Measurements from ENCODE around the gene BIN1. TPM values are rescaled to one million over a fixed set of nuclear protein-coding genes. Genes with fewer than 3 reads are reported as not detected.

Gene BIN1
- total and polyA plus RNA-seq, 2 of the 4 experiments (the other 2 are of a cell fraction): 18.1 to 25.7 TPM

DNA sequence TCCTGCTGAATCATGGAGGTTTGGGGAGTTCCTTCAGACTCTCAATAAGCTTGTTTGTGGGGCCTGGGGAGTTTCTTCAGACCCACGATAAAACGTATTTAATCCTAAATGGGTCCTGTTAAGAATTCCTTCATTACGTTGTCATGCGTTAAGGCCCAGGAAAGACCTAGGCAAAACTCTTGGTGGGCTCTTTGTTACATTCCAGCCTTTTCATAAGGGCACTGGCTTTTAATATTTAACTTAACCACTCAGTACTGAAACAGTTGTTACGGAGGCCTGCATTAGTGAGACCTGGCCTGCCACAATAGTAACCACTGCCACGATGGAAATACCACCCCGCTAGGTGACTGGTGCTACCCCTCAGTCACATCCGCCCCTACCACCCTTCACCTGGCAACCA is 17.5 kb upstream of the BIN1 start:
- no peak overlapping the region for H4K5ac ChIP-seq (ENCODE audit: low read depth, low read length)
- H2AK5ac ChIP-seq (ENCODE audit: low read depth, low read length): no peak overlapping the region
- H4K20me1 ChIP-seq (ENCODE audit: insufficient read depth, low read length): no peaks in the 10 kb centered on the region
- H3K9me1 ChIP-seq (ENCODE audit: insufficient read depth, low read length): no peaks in the 10 kb centered on the region
- POLR2A ChIA-PET (ENCODE audit: unreplicated experiment): no interaction called here
- no peak overlapping the region for H3K4ac ChIP-seq (ENCODE audit: low read depth, low read length)
- no peak overlapping the region for H2AFZ ChIP-seq (replicated peaks; ENCODE audit: low read length, poor library complexity)
- BruUV-seq (replicated peaks): no TSS peak
- no peak overlapping the region for H2BK20ac ChIP-seq (ENCODE audit: low read depth, low read length)
- peaks cover 14% of the 10 kb centered on the region for H3K27me3 ChIP-seq (ENCODE audit: control insufficient read depth, insufficient read depth, low read length)
- 83% methylated on average over 1 of the region's 8 CpGs; no CpG with 5 or more reads in 1 of the 2 experiments for WGBS, 2 experiments (ENCODE audit: extremely low coverage in 2 of 2, insufficient read length in 1 of 2)
- no peak overlapping the region for H4K91ac ChIP-seq (ENCODE audit: insufficient read depth, low read depth, low read length)
- no peak overlapping the region for H2BK120ac ChIP-seq (ENCODE audit: low read depth, low read length)
- no peaks in the 10 kb centered on the region for H3K4me1 ChIP-seq (ENCODE audit: control insufficient read depth, insufficient read depth, low read length)
- in situ Hi-C loops (cut with MboI; ENCODE audit: low sequenced_read_pairs): no loop called here
- H3K9ac ChIP-seq (ENCODE audit: low read depth, low read length): no peak overlapping the region
- dilution Hi-C loops (cut with HindIII; ENCODE audit: low sequenced_read_pairs, unreplicated experiment): no loop called here
- no peaks in the 10 kb centered on the region for H3K9me3 ChIP-seq (ENCODE audit: control insufficient read depth, insufficient read depth, low read length)
- no peaks in the 10 kb centered on the region for H3K79me1 ChIP-seq (ENCODE audit: low read depth in 1 of 2, low read length in 2 of 2)
- CTCF ChIA-PET: interaction anchor here (0.6 kb wide), 1 partner anchor 37 kb away, joined by 3 read pairs; no protein-coding TSS in a partner anchor
- no peak for TF ChIP-seq BHLHE40 (IDR thresholded peaks at IDR 0.05; ENCODE audit: low read depth, low read length)
- no peak for TF ChIP-seq MXI1 (IDR thresholded peaks at IDR 0.05; ENCODE audit: borderline replicate concordance, low read depth, low read length)
- no peak for TF ChIP-seq CHD1 (IDR thresholded peaks at IDR 0.05; ENCODE audit: low read depth, low read length)
- TF ChIP-seq, protein P1, sequence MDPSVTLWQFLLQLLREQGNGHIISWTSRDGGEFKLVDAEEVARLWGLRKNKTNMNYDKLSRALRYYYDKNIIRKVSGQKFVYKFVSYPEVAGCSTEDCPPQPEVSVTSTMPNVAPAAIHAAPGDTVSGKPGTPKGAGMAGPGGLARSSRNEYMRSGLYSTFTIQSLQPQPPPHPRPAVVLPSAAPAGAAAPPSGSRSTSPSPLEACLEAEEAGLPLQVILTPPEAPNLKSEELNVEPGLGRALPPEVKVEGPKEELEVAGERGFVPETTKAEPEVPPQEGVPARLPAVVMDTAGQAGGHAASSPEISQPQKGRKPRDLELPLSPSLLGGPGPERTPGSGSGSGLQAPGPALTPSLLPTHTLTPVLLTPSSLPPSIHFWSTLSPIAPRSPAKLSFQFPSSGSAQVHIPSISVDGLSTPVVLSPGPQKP (IDR thresholded peaks at IDR 0.05; ENCODE audit: borderline replicate concordance, low read depth, low read length): no peak
- TF ChIP-seq, protein P2, sequence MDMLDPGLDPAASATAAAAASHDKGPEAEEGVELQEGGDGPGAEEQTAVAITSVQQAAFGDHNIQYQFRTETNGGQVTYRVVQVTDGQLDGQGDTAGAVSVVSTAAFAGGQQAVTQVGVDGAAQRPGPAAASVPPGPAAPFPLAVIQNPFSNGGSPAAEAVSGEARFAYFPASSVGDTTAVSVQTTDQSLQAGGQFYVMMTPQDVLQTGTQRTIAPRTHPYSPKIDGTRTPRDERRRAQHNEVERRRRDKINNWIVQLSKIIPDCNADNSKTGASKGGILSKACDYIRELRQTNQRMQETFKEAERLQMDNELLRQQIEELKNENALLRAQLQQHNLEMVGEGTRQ (IDR thresholded peaks at IDR 0.05; ENCODE audit: low read depth, low read length): no peak
- no peak for TF ChIP-seq CEBPB (IDR thresholded peaks at IDR 0.05; ENCODE audit: low read depth, low read length)
- TF ChIP-seq RCOR1 (IDR thresholded peaks at IDR 0.05; ENCODE audit: insufficient replicate concordance, low read length): no peak
- TF ChIP-seq RFX5 (IDR thresholded peaks at IDR 0.05; ENCODE audit: low read depth, low read length): no peak
- TF ChIP-seq SMC3 (IDR thresholded peaks at IDR 0.05; ENCODE audit: low read depth, low read length): no peak
- no peak for TF ChIP-seq POLR2A (IDR thresholded peaks at IDR 0.05; ENCODE audit: low read depth, low read length)
- ATAC-seq (ENCODE audit: low read depth) (no peak), DNase-seq (no peak)
- no peak overlapping the region for H4K8ac ChIP-seq (ENCODE audit: low read depth in 2 of 2, low read length in 2 of 2)
- no peak overlapping the region for H3K23ac ChIP-seq (ENCODE audit: low read depth, low read length)
- H2BK15ac ChIP-seq (ENCODE audit: low read depth, low read length): no peak overlapping the region
- H2BK5ac ChIP-seq (ENCODE audit: low read depth, low read length, poor library complexity, severe bottlenecking): no peak overlapping the region
- no peak overlapping the region for H3K27ac ChIP-seq (ENCODE audit: insufficient read depth, low read length)
- no peak overlapping the region for H3K4me3 ChIP-seq (ENCODE audit: insufficient read depth, low read depth, low read length)
- H3K14ac ChIP-seq (replicated peaks; ENCODE audit: low read depth, low read length): no peak overlapping the region
- H2AK9ac ChIP-seq (replicated peaks; ENCODE audit: low read depth, low read length, poor library complexity): no peak overlapping the region
- H3K4me2 ChIP-seq (ENCODE audit: low read depth, low read length): no peak overlapping the region
- H3K56ac ChIP-seq (ENCODE audit: extremely low read depth, insufficient read depth, low read length): no peak overlapping the region
- intact Hi-C loops (cut with micrococcal nuclease): no loop called here
- H3K18ac ChIP-seq (ENCODE audit: low read depth, low read length): no peak overlapping the region
- H3K36me3 ChIP-seq (ENCODE audit: control insufficient read depth, insufficient read depth, low read length): no peaks in the 10 kb centered on the region

Data from IMR-90 (cell line).